ENCODE results near the gene CIB1. TPM values are rescaled to one million over a fixed set of nuclear protein-coding genes. Genes with fewer than 3 reads are reported as not detected.

Gene CIB1
- polyA plus RNA-seq, 2 of the 4 experiments (the other 2 are of a cell fraction): 84.1 to 120 TPM

DNA sequence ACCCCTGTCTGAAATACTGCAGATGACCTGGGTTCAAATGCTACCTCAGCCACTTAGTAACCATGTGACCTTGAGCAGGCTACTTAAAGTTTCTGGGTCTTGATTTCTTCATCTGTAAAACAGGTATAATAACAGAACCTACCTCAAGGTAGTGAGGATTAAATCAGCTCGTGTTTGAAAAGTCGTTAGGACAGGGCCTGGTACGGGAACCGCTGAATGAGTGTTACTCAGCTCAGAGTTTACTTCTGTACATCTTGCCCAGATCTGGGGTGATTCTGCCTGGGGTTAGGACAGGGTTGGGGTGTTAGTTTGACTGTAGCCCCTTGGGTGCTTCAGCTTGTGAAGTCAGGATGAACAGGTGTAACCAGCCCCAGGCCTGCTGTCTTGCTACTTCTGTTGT is 30.8 kb downstream of the CIB1 start:
- Histone ChIP-seq H3K4me1 (peaks cover 34% of the 10 kb centered on the region), H3K9me3 (no peaks in the 10 kb centered on the region), H3K27ac (peak overlapping the region in 1 of 2 experiments; percentile 98; a peak in 2 of 6 replicates), H3K4me2 (peak overlapping the region; percentile 85), H3K4me3 (no peak overlapping the region; the same call in 2 of the 3 replicates)
- FAIRE-seq (no peak), DNase-seq (ENCODE audit: low read depth in 1 of 2, low spot score in 1 of 2) (no peak), ATAC-seq (no peak)
- 90% methylated on average over 4 of the region's 4 CpGs for WGBS (ENCODE audit: missing lambda C conversion rate)
- ChIA-PET CTCF (interaction anchor here (1.0 to 36.4 kb wide), 7 partner anchors 11 to 57 kb away, joined by 3 to 732 read pairs (median 4); partner anchors contain the start of gene TTLL13), POLR2A (interaction anchor here (0.7 kb wide), 1 partner anchor 11 kb away, joined by 3 read pairs; no protein-coding TSS in a partner anchor)
- TF ChIP-seq FOSL2 (IDR thresholded peaks at IDR 0.05) (no peak), FOSL2 (CRISPR knock-in tag; IDR thresholded peaks at IDR 0.05) (no peak), JUNB (IDR thresholded peaks at IDR 0.05) (no peak), EHF (CRISPR knock-in tag; IDR thresholded peaks at IDR 0.05) (no peak), ZC3H11A (IDR thresholded peaks at IDR 0.05) (no peak), HOXB5 (CRISPR knock-in tag; IDR thresholded peaks at IDR 0.05) (no peak), MAZ (IDR thresholded peaks at IDR 0.05; ENCODE audit: borderline replicate concordance, low read depth, low read length) (no peak), HOXB13 (CRISPR knock-in tag; IDR thresholded peaks at IDR 0.05; ENCODE audit: low read depth) (no peak), RAD21 (conservative IDR thresholded peaks at IDR 0.05 in 1 of 2, IDR thresholded peaks at IDR 0.05 in 1 of 2) (no peak), PHF8 (IDR thresholded peaks at IDR 0.05; ENCODE audit: borderline replicate concordance, low read depth) (no peak), TFCP2L1 (CRISPR knock-in tag; IDR thresholded peaks at IDR 0.05) (no peak), MAFK (IDR thresholded peaks at IDR 0.05; ENCODE audit: partially characterized antibody) (no peak), HOXA7 (CRISPR knock-in tag; IDR thresholded peaks at IDR 0.05) (no peak)
- TF ChIP-seq, protein P1, sequence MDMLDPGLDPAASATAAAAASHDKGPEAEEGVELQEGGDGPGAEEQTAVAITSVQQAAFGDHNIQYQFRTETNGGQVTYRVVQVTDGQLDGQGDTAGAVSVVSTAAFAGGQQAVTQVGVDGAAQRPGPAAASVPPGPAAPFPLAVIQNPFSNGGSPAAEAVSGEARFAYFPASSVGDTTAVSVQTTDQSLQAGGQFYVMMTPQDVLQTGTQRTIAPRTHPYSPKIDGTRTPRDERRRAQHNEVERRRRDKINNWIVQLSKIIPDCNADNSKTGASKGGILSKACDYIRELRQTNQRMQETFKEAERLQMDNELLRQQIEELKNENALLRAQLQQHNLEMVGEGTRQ (IDR thresholded peaks at IDR 0.05): no peak
- TF ChIP-seq, protein P2, sequence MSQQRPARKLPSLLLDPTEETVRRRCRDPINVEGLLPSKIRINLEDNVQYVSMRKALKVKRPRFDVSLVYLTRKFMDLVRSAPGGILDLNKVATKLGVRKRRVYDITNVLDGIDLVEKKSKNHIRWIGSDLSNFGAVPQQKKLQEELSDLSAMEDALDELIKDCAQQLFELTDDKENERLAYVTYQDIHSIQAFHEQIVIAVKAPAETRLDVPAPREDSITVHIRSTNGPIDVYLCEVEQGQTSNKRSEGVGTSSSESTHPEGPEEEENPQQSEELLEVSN (IDR thresholded peaks at IDR 0.05; ENCODE audit: borderline replicate concordance, low read depth): no peak

DNA sequence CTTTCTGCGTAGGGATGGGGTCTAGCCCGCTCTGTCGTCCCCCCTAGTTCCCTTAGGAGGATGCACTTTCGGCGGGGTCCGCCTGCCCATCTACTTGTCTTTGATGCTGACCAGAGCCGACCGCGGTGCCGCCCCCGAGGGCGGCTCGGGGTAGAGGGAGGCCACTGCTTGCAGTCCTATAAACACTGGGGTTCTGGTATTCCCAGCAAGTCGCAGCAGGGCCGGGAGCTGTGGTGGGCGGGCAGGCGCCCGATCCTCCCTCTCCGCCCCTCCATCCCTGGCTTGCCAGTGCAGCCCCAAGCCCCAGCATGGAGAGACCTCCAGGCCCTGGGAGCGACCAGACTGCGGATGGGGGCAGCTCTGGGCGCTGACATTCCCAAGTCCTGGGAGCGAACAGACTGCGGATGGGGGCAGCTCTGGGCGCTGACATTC is 31.8 kb downstream of the CIB1 start:
- Histone ChIP-seq H3K4me1 (peaks cover 38% of the 10 kb centered on the region), H3K9me3 (no peaks in the 10 kb centered on the region), H3K27ac (peak overlapping the region; percentile 90 to 98), H3K4me2 (peak overlapping the region; percentile 85), H3K4me3 (peak overlapping the region; percentile 80)
- FAIRE-seq (no peak), DNase-seq (ENCODE audit: low read depth in 1 of 2, low spot score in 1 of 2) (no peak), ATAC-seq (peak; percentile 39 to 63; a peak in 5 of 6 replicates)
- ChIA-PET POLR2A (interaction anchor here (0.7 to 2.9 kb wide), 7 partner anchors 10 to 64 kb away, joined by 3 to 22 read pairs (median 12); partner anchors contain the start of genes CIB1, GDPGP1 and NGRN), CTCF (interaction anchor here (1.2 to 36.4 kb wide), 7 partner anchors 10 to 281 kb away, joined by 3 to 732 read pairs (median 13); partner anchors contain the start of genes CIB1 and GDPGP1)
- 6% methylated on average over 25 of the region's 25 CpGs for WGBS (ENCODE audit: missing lambda C conversion rate)
- TF ChIP-seq, protein P3, sequence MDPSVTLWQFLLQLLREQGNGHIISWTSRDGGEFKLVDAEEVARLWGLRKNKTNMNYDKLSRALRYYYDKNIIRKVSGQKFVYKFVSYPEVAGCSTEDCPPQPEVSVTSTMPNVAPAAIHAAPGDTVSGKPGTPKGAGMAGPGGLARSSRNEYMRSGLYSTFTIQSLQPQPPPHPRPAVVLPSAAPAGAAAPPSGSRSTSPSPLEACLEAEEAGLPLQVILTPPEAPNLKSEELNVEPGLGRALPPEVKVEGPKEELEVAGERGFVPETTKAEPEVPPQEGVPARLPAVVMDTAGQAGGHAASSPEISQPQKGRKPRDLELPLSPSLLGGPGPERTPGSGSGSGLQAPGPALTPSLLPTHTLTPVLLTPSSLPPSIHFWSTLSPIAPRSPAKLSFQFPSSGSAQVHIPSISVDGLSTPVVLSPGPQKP (IDR thresholded peaks at IDR 0.05; ENCODE audit: low read depth, low read length): no peak
- TF ChIP-seq RNF2 (IDR thresholded peaks at IDR 0.05; ENCODE audit: borderline replicate concordance, low read depth) (no peak), ZNF302 (CRISPR knock-in tag; IDR thresholded peaks at IDR 0.05) (no peak), ZSCAN20 (CRISPR knock-in tag; IDR thresholded peaks at IDR 0.05) (no peak), POLR2AphosphoS2 (conservative IDR thresholded peaks at IDR 0.05; ENCODE audit: low read length) (no peak), PHF8 (IDR thresholded peaks at IDR 0.05; ENCODE audit: borderline replicate concordance, low read depth) (no peak), KDM1A (IDR thresholded peaks at IDR 0.05; ENCODE audit: low read depth) (no peak), EP300 (IDR thresholded peaks at IDR 0.05) (no peak), HDAC2 (IDR thresholded peaks at IDR 0.05) (no peak), HOXB13 (CRISPR knock-in tag; IDR thresholded peaks at IDR 0.05; ENCODE audit: low read depth) (no peak), RFX5 (IDR thresholded peaks at IDR 0.05) (no peak), EHF (CRISPR knock-in tag; IDR thresholded peaks at IDR 0.05) (no peak), HOXB5 (CRISPR knock-in tag; IDR thresholded peaks at IDR 0.05) (no peak)
- TF ChIP-seq, protein P4, sequence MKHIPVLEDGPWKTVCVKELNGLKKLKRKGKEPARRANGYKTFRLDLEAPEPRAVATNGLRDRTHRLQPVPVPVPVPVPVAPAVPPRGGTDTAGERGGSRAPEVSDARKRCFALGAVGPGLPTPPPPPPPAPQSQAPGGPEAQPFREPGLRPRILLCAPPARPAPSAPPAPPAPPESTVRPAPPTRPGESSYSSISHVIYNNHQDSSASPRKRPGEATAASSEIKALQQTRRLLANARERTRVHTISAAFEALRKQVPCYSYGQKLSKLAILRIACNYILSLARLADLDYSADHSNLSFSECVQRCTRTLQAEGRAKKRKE (CRISPR knock-in tag; IDR thresholded peaks at IDR 0.05; ENCODE audit: low read depth): no peak

Measured in A549 (cell line).